Stimulated activated naive CD8-positive, alpha-beta T cell treated with anti-CD3 and anti-CD28 coated beads, Interleukin-15, Interleukin-2, amounts not matched to agents 100 U/mL and 50 U/mL, for 24 hours (primary cell): ENCODE measurements around the gene S100A1.
"Not testable (repeated sequence)": the region's sequence is repeated elsewhere in the genome, so short reads cannot be mapped to it uniquely, and the experiment has no call there.

Experiments used
- ATAC-seq: fragments of 150-1000 bp; cut with Tn5 transposase; one replicate; pipeline ENCODE4 v1.10.0; 2021
- DNase-seq: peaks from one replicate; pipeline ENCODE4 v3.0.0; 2021

S100A1 gene

DNA sequence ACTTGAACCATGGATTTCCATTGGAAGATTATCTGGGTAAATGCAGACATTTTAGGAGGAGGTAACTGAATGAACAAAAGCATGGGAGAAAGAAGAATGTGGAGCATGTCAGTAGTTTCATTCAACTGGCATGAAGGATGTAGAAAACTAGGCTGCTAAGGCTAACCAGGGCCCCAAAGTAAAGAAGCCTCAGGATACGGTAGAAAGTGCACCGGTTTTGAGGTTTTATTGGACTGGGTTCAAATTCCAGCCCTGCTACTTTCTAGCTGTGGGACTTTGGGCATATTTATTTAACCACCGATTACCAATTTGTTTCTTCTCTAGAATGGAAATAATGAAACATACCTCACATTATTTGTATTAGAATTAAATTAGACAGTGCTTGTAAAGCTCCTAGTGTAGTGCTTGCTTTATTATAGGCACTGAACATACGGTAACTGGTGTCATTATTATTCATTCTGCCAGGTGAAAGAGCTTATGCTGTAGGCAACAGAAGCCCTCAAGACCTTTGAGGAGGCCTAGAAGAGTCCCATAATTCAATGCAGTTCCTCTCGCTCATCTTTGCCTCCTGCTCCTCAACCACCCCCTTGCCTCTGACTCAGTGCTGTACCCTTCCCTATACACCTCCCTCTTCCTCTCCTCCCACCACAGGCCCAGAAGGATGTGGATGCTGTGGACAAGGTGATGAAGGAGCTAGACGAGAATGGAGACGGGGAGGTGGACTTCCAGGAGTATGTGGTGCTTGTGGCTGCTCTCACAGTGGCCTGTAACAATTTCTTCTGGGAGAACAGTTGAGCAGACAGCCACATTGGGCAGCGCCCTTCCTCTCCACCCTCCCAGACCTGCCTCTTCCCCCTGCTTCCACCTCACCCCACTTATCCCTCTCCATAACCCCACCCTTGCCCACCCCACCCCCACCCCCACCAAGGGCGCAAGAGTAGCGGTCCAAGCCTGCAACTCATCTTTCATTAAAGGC is 3.1 kb downstream of the S100A1 start:
- peak; percentile 11 for ATAC-seq
- peak; percentile 25 for DNase-seq

DNA sequence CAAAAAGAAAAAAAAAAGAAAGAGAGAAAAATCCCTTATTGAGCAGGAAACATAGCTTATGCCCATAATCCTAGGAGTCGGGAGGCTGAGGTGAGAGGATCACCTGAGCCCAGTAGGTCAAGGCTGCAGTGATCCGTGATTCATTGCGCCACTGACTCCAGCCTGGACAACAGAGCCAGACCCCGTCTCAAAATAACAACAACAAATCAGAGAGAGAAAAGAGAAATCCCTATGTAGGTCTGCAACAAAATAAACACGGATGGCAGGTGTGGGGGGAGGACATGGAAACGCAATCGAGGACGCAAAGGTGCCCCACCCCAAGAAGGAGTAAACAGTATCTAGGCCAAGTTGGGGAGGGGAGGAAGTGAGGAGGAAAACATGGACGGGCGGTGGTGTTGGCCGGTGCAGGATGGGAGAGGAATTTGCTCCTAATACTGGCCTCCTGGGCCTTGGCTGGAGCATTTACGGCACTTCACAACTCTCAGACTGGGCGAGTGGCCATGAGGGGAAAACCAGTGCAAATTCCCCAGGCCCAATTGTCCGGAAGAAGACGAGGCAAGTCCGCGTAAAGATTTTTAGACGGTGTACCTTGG is 5.0 kb downstream of the S100A1 start:
- no peak for ATAC-seq
- no peak for DNase-seq

DNA sequence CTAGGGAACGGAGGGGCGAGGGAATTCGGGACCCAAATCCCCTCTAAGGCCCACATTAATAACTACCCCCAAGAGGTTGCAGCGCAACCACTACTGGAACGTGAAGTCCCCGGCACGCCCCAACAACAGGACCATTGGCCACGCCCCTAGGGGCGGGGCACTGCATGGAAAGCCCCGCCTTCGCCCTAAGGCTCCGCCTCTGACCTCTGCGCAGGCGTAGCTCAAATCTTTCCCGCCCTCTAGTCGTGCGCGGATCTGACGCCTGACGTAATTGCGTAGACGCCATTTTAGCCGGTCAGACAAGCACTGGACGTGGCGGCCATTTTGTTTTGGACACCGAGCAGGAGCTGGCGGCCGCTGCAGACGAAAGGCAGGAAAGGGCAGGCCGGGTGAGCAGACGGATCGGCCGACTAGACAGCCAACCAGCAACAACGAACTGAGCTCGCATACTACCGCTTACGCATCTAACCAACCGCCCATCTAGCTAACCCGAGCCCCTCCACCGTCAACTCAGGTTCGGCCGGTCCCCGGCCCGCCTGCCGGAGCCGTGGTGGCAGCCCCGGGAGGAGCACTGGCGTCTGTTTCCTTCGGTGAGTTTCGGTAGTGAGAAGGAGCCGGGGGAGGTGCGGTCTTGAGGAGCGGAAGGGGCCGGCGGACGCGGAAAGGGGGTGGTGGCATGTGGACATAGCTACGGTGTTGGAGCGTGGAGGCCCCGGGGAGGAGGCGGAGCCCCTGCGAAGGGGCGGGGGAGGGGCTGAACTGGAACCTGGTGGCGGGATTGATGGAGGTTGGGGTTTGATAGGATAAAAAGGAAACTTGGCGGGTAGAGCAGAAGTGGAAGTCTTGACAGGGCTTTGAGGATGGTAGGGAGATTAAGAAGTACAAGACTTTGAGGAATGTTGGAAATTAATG is 5.8 kb downstream of the S100A1 start, which contains the start of gene CHTOP:
Gene CHTOP (plus strand): TSS at position 313 of the 912 bp plus-strand sequence. CDS start 2,523 bp downstream, outside the sequence.
- DNase-seq (peak; percentile 96), ATAC-seq (peak; percentile 91)

DNA sequence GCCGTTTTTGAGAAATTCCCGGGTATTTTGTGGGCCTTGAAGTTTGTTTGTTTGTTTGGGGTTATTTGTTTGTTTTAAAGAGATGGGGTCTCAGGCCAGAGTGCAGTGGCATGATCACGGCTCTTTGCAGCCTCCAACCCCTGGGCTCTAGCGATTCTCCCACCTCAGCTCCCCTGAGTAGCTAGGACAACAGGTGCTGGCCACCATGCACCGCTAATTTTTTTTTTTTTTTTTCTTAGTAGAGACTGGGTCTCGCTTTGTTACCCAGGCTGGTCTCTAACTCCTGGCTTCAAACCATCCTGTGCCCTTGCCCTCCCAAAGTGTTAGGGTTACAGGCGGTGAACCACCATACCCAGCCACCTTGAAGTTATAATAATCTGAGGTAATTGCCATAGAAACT is 7.6 kb downstream of the S100A1 start:
- DNase-seq (no peak), ATAC-seq (no peak)

DNA sequence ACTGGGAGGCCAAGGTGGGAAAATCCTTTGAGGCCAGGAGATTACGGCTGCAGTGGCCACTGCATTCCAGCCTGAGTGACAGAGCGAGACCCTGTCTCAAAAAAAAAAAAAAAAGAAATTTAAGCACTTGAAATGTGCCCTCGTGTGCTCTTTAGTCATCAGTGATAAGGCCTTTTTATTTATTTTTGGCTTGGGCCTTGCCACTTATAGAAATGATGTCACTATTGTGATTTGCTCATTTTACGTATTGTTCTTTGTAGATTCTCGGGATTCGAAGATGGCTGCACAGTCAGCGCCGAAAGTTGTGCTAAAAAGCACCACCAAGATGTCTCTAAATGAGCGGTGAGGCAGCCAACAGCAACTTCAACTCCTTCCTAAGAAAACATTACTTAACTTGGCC is 8.1 kb downstream of the S100A1 start:
- DNase-seq (no peak), ATAC-seq (no peak)

DNA sequence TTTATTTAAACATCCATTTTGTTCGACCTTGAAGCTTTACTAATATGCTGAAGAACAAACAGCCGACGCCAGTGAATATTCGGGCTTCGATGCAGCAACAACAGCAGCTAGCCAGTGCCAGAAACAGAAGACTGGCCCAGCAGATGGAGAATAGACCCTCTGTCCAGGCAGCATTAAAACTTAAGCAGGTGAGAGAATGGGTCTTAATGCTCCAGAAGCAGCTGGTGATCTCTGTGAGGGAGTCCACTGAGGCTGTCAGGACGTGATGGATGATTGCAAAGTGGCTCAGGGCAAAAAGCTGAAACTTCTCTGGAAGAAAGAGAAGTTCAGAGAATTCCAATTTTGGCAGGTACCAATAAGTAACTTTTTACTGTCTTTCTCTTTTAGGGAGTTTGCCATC is 10.0 kb downstream of the S100A1 start:
- ATAC-seq: no peak
- no peak for DNase-seq

DNA sequence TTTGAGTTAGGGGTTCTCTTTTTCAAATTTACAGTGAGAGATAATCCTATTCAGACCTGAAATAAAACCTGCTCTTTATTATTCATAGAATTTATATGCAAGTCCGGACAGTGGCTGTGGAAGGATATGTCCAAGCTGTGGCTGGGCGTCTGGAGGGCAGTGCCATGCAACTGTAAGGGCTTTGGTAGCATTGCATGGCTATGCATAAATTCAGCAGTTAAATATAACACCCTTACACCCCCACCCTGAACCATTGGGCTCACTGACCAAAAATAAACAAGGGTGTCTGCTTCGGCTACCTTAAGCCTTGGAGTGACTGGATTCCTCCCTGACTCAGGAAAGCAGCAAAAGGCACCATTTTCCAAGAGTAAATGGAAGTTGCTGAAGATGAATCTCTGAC is 11.0 kb downstream of the S100A1 start:
- ATAC-seq: no peak
- DNase-seq: no peak

DNA sequence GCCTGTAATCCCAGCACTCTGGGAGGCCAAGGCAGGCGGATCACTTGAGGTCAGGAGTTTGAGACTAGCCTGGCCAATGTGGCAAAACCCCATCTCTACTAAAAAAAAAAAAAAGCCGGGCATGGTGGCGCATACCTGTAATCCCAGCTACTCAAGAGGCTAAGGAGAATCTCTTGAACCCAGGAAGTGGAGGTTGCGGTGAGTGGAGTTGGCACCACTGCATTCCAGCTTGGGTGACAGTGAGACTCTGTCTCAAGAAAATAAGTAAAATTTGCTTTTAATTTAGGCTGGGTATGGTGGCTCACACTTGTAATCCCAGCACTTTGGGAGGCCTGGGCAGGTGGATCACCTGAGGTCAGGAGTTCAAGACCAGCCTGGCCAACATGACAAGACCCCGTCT is 12.0 kb downstream of the S100A1 start:
- not testable (repeated sequence) for DNase-seq, ATAC-seq

DNA sequence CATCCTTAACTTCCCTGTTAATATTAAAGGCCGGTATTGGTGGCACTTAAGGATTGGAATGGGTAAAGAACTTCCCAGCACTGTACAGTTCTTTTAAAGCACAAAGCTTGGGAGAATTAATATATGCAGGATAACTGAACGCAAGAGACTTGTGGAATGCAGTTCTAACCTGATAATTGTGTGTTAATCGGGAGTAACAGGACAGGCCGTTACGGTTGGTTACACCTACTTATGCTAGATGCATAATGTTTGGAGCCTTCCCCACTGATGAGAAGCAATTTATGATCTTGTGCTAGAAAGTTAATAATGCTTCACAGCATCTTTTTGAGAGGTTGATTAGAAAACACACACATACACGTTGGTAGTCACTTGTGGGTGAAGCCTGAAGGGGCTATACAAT is 12.6 kb downstream of the S100A1 start:
- DNase-seq (no peak), ATAC-seq (no peak)

DNA sequence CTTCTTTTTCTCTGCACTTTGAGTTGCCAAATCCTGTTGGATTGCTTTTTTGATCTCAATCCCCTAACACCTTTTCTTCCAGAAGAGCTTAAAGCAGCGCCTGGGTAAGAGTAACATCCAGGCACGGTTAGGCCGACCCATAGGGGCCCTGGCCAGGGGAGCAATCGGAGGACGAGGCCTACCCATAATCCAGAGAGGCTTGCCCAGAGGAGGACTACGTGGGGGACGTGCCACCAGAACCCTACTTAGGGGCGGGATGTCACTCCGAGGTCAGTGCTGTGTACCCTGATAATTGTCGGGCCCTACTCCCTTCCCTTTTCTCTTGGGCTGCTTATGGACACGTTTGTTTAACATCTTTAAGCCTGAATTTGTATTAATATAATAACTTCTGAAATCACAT is 13.9 kb downstream of the S100A1 start:
- no peak for DNase-seq

DNA sequence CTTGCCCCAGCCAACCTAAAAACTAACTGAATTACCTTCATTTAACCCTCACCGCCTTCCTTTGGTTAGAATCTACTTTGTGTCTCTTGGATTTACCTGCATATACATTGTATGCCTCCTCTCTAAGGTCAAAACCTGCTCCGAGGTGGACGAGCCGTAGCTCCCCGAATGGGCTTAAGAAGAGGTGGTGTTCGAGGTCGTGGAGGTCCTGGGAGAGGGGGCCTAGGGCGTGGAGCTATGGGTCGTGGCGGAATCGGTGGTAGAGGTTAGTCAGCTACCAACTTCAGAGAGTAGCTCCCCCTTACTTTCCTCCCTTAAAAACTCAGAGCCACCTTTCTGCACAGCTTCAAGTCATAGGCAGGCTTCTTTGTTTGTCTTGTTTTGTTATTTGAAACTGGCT is 14.9 kb downstream of the S100A1 start:
- no peak for ATAC-seq
- DNase-seq: no peak

More for the DNA sequence above, 13.9 kb downstream of the S100A1 start:
- no peak for ATAC-seq

DNA sequence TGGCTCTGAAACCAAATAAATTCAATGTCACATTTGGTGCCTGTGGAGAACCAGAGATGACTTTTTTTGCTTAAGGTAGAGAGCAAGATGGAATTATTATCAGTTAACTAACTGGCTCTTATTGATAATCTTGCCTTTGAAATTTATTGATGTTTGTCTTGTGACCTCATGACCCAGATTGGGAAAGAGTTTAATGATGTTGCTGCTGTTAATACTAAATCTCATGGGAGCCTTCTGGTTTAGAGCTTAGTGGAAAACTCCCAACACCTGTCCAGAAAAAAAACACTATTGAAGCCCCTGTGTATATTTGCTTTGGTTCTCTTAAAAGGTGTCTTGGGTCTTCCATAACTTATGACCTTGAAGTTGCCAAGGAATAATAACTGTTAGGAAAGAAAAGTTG is 15.6 kb downstream of the S100A1 start:
- no peak for ATAC-seq
- DNase-seq: no peak

DNA sequence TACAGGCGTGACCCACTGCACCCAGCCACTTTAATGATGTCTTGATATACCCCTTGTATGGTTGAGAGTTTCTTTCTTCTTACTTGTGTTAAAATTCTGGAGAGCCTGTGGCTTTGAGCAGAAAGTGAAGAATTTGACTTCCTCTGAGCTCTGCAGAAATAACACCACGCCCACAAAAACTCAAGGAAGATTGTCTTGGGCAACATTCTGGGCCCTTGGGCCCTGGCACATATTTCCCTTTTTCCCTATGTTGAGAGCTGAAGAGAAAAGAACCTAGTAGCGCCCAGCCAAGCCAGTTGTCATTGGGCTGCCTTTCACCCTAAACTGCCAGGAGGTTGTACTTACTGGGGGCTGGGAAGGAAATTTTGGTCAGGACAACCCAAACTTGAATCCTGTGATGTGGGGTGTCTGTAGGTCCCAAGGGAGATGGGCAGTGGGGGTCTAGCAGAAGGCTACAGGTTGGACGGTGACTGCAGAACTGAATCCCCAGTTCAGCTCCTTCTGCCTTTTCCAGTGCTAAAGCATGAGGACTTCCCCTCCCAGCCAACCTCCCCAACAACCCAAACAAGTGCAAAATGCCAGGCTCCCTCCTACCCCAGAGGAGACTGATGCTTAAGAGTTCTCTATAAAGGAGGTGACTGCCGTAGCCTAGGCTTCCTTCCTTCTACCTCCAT is 18.6 kb downstream of the S100A1 start:
- no peak for DNase-seq
- ATAC-seq: no peak

DNA sequence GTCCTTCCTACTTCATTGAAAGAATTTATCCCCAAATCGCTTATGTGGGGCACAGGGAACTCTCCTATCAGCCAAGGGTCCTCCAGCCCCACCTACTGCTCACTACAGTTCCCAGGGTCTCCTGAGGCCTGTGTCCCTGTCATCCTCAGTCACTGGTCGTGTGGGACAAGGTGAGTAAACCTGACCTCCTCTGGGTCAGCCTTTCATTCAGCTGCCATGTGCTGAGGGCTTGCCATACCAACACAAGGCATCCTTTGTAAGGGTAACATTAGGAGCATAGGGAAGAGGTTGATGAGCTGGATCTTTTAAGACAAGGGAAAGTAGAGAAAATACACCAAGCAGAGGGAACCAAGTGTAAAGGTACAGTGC is 19.1 kb downstream of the S100A1 start:
- ATAC-seq (no peak), DNase-seq (no peak)

DNA sequence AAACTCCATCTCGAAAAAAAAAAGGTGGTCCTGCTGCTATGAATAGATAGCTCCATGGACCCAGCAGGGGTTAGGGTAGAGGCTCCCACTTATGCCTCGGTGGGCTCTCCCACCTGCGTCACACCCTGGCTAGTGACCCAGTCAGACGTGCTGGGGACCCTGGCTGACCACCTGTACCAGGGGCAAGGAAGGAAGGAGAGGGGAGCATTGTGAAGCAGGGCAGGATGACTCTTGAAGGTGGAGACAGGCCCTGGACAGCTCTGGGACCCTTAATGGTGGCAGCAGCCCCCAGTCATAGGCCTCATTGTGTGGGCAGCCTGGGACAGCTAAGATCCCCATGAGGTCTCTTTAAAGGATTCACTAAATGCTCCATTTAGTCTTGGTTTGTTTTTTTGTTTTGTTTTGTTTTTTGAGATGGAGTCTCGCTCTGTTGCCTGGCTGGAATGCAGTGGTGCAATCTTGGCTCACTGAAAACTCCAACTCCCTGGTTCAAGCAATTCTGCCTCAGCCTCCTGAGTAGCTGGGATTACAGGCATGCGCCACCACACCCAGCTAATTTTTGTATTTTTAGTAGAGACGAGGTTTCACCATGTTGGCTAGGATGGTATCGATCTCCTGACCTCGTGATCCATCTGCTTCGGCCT is 19.9 kb downstream of the S100A1 start:
- DNase-seq (no peak), ATAC-seq (no peak)

DNA sequence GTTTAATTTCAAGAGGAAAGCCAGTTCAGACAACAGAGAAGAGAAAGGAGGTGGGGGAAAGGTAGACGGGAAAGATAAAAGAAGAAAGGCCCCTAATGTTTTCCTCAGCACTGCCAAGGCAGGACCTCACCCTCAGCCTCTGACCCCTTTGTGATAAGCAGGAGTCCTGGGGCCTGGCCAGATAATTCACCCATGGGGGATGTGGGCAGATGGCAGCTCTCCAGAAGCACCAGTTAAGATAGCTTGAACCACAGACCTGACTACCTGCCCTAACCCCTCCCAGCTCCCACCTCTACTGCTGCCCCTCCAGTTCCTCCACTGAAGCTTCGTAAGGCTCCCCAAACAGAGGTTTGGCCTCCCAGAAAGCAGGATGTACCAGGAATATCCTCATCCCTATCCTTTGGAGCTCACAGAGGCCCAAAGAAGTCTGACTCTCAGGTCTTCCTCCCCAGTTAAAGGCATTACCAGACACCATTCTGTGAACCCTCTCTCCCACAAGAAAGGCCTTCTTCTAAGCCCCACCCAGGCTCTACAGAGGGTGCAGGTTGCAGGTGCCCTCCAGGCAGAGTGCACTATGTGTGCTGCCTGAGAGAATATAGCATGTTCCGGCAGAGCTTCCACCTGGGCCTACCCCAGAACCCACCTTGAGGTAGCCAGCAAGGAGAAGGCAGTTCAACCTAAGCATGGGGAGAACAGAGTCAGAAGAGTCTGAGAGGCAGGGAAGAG is 21.1 kb downstream of the S100A1 start:
- DNase-seq (no peak), ATAC-seq (peak; percentile 29)

DNA sequence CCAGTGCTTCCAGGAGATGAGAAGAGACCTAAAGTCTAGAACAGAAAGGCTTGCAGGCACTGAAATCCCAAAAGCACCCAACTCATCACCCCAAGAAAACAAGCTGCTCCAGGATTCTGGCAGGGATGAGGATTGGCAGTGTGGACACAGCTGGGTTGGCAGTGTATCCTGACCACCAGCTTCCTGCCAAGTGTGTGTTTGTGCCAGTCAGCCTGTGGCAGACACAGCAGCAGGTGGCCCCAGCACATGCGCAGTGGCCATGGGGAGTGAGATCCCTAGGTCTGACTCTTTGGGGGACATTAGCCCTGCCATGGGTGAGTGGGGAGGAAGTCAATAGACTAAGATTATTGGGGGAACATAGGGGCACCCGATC is 21.6 kb downstream of the S100A1 start:
- ATAC-seq (no peak), DNase-seq (no peak)

DNA sequence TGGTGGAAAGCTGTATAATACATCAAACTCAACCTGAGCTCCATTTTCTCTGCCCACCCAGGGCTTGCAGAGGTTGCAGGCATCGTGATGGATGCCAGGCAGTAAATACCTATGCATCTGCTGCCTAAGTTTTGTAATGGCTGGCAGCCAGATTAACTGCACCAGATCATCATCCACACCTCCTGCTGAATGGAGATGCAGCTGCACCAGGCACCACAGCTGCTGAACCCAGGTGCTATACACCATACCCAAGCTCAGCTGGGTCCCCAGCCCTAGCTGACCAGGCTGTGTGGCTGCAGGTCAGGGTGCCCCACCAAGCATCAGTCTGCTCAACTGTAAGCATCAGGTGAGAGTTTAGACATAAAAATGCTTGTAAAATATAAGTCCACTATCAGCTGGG is 23.5 kb downstream of the S100A1 start:
- no peak for ATAC-seq
- DNase-seq: no peak

DNA sequence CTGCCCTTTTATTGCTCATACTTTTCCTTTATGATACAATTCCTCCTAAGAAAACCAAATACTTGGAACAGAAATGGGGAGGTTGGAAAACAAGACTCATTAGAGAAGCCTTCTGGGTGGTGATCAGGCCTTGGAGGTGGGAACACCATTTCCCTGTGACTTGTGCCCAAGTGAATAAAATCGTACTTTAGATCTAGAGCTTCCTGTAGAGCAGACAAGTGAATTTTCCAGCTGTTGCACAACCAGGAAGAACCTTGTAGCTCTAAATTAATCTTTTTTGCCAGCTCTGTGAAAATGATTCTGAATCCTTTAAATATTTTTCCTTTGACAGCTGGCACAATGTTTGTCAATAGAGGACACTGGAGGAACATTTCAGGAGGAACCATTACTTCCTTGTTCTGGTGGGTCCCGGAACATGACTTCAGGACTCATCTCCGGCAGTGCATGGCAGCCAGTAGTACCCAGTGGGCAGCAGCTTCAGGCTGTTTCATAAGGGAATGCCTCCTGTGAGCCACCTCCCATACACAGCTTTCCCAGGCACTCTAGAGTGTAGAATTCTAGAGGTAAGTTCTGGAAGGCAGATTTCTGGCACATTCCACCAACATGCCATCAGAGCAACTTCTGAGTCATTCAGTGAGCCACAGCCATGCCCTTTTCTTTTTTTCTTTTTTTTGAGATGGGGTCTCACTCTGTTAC is 24.7 kb downstream of the S100A1 start:
- ATAC-seq (no peak), DNase-seq (no peak)

DNA sequence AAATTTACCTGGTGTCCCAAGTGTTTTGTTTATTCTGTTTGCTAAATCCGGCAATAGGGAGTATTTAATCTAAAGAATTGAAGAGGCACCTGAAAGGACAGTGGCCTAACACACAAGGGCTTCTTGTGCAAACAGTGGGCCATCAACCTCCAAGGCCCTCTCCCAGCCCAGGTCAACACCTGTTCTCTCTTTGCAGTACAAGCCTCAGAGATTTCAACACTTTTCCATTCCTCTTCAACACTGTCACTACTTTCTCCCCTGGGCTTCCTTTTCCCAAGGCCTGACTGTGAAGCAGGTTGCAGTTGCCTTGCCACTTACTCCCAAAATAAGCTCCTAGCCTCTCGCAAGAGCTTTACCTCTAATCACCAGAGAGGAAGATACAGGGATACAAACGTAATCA is 27.1 kb downstream of the S100A1 start:
- ATAC-seq (no peak), DNase-seq (no peak)
